Measurements from ENCODE around the gene PHLDB1. TPM values are rescaled to one million over a fixed set of nuclear protein-coding genes. Genes with fewer than 3 reads are reported as not detected.
"Not testable (repeated sequence)": the region's sequence is repeated elsewhere in the genome, so short reads cannot be mapped to it uniquely, and the experiment has no call there.

The PHLDB1 gene
- total RNA-seq, 2 donors from 2014 or later, result 45.9 to 54.9 TPM

- Histone ChIP-seq H3K9me3 (ENCODE audit: control insufficient read depth, low read length) (no peaks in the 10 kb centered on the region), H3K4me1 (ENCODE audit: control insufficient read depth, insufficient read depth, low read length) (peaks cover 16% of the 10 kb centered on the region), H3K27me3 (ENCODE audit: control insufficient read depth, insufficient read depth, low read length, poor library complexity, severe bottlenecking) (peaks cover 84% of the 10 kb centered on the region), H3K36me3 (ENCODE audit: control insufficient read depth, insufficient read depth, low read length) (no peaks in the 10 kb centered on the region), H3K4me3 (ENCODE audit: low read length) (no peak overlapping the region), H3K27ac (ENCODE audit: low read depth, low read length) (no peak overlapping the region), H3K9ac (ENCODE audit: extremely low read depth, low read length, poor library complexity, severe bottlenecking) (no peak overlapping the region)
- Mint-ChIP-seq H3K27ac (no peak overlapping the region), H3K4me3 (peak overlapping the region; percentile 42), H3K4me1 (peaks cover 43% of the 10 kb centered on the region), H3K27me3 (ENCODE audit: insufficient read depth) (peaks cover 83% of the 10 kb centered on the region), H3K9me3 (no peaks in the 10 kb centered on the region), H3K36me3 (ENCODE audit: low read depth) (no peaks in the 10 kb centered on the region)
- DNase-seq, result peak; percentile 98
- WGBS, 2 experiments (ENCODE audit: insufficient coverage in 1 of 2, insufficient read length in 1 of 2), result 4 to 5% methylated on average over 39 to 54 of the region's 54 CpGs
- TF ChIP-seq CTCF (conservative IDR thresholded peaks at IDR 0.05), result peak; percentile 100
Observed at GRCh38 chr11:118610773-118611432, 3.5 kb downstream of the PHLDB1 start.

GRCh38 chr11:118611433-118611795 is 4.0 kb downstream of the PHLDB1 start:
- not testable (repeated sequence) for H3K4me3 Mint-ChIP-seq; DNase-seq; H3K27ac ChIP-seq (ENCODE audit: low read depth, low read length); H3K27ac Mint-ChIP-seq; H3K9ac ChIP-seq (ENCODE audit: extremely low read depth, low read length, poor library complexity, severe bottlenecking); H3K4me3 ChIP-seq (ENCODE audit: low read length); H3K36me3 ChIP-seq (ENCODE audit: control insufficient read depth, insufficient read depth, low read length); H3K36me3 Mint-ChIP-seq (ENCODE audit: low read depth); H3K9me3 ChIP-seq (ENCODE audit: control insufficient read depth, low read length); H3K9me3 Mint-ChIP-seq
- Histone ChIP-seq H3K27me3 (ENCODE audit: control insufficient read depth, insufficient read depth, low read length, poor library complexity, severe bottlenecking) (peaks cover 79% of the 10 kb centered on the region), H3K4me1 (ENCODE audit: control insufficient read depth, insufficient read depth, low read length) (peaks cover 14% of the 10 kb centered on the region)
- peaks cover 80% of the 10 kb centered on the region for H3K27me3 Mint-ChIP-seq (ENCODE audit: insufficient read depth)
- WGBS, 2 experiments (ENCODE audit: insufficient coverage in 1 of 2, insufficient read length in 1 of 2), result 84% methylated on average over 18 of the region's 19 CpGs; no CpG with 5 or more reads in 1 of the 2 experiments
- H3K4me1 Mint-ChIP-seq, result peaks cover 38% of the 10 kb centered on the region

GRCh38 chr11:118612378-118612777 is 5.0 kb downstream of the PHLDB1 start:
- H3K4me3 Mint-ChIP-seq, result no peak overlapping the region
- DNase-seq, result peak; percentile 60
- H3K27me3 ChIP-seq (ENCODE audit: control insufficient read depth, insufficient read depth, low read length, poor library complexity, severe bottlenecking), result peaks cover 72% of the 10 kb centered on the region
- peaks cover 13% of the 10 kb centered on the region for H3K4me1 ChIP-seq (ENCODE audit: control insufficient read depth, insufficient read depth, low read length)
- H3K9me3 ChIP-seq (ENCODE audit: control insufficient read depth, low read length), result no peaks in the 10 kb centered on the region
- H3K36me3 Mint-ChIP-seq (ENCODE audit: low read depth), result no peaks in the 10 kb centered on the region
- H3K36me3 ChIP-seq (ENCODE audit: control insufficient read depth, insufficient read depth, low read length), result no peaks in the 10 kb centered on the region
- no peak for TF ChIP-seq CTCF (conservative IDR thresholded peaks at IDR 0.05)
- H3K9ac ChIP-seq (ENCODE audit: extremely low read depth, low read length, poor library complexity, severe bottlenecking), result no peak overlapping the region
- H3K4me3 ChIP-seq (ENCODE audit: low read length), result no peak overlapping the region
- H3K27ac Mint-ChIP-seq, result no peak overlapping the region
- no peak overlapping the region for H3K27ac ChIP-seq (ENCODE audit: low read depth, low read length)
- H3K9me3 Mint-ChIP-seq, result no peaks in the 10 kb centered on the region
- peaks cover 76% of the 10 kb centered on the region for H3K27me3 Mint-ChIP-seq (ENCODE audit: insufficient read depth)
- 87 to 90% methylated on average over 3 to 7 of the region's 7 CpGs for WGBS, 2 experiments (ENCODE audit: insufficient coverage in 1 of 2, insufficient read length in 1 of 2)
- peaks cover 32% of the 10 kb centered on the region for H3K4me1 Mint-ChIP-seq
